HG02588 (cell line): Measurements from ENCODE around the gene SYTL1.

ENCODE experiments used
- ATAC-seq: cut with Tn5 transposase; IDR thresholded peaks from one replicate; pipeline ENCODE4 v1.9.1; 2021; ENCODE audit warnings: mild to moderate bottlenecking, moderate library complexity; ENCODE audit not compliant: unreplicated experiment

Gene SYTL1

DNA sequence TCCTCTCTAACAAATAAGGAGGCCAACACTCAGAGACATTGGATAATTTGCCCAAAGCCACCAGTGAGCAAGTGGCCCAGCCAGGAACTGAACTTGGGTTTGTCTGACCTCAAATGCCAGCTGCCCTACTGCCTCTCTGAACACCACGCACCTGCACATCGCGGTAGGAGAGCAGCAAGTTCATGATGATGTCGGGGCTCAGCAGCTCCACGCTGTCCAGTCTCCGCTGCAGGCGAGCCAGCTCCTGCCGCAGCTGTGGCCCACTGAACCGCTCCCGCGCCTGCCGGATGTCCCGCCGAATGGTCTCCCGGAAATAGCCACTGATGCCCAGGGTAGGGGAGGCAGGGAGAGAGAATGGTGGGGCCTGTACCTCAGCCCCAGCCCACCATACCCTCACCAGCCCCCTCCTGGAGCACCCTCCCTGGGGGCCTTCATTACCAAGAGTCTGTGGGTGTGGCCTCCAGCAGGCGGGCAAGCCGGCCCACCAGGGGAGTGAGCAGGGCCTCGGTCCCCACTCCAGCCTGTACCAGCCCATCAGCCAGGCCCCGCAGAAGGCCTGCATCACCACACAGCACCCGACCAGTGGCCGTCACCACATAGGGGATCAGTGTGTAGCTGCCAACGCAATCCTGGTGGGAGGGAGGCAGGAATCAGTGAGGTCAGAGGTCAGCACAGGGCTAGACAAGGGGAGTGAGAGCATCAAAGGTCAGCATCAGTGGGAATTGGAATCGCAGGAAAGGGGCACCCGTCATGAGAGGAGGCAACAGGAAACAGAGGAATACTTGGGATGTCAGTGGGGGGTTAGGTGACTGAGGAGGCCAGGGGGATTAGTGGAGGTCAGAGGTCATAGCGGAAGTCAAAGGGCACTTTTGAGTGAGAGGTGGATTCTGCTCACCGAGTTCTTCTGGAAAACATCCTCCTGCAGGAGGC is 22.2 kb downstream of the SYTL1 start:
- ATAC-seq: no peak

DNA sequence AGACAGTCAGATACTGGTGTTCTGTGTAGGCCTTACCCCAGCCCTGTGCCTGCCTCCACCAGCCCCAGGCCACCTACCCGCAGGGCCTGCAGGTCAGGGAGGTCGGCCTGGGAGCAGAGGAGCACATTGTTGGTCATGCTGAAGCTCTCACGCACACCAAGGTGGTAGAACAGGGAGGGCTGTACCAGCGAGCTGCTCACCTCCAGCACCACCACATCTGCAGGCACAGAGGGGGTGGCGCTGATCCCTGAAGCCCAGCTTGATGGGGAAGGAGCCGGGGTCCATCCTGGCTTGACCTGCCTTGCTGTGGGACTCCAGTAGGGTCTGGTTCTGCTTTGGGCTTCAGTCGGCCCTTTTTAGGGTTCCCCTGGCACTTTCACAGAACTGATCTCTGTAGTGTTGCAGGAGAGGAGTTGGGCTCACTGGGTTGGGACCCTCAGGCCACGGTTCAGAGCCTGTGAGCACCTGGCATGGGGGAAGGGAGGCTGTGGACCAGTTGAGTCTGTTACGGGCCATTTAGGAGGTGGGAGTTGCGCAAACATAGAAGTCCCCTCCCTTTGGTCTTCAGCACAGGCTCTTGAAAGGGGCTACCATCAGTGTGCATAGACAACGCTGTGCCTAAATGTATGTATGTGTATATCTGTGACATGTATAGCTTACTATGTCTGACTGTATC is 23.0 kb downstream of the SYTL1 start:
- no peak for ATAC-seq

DNA sequence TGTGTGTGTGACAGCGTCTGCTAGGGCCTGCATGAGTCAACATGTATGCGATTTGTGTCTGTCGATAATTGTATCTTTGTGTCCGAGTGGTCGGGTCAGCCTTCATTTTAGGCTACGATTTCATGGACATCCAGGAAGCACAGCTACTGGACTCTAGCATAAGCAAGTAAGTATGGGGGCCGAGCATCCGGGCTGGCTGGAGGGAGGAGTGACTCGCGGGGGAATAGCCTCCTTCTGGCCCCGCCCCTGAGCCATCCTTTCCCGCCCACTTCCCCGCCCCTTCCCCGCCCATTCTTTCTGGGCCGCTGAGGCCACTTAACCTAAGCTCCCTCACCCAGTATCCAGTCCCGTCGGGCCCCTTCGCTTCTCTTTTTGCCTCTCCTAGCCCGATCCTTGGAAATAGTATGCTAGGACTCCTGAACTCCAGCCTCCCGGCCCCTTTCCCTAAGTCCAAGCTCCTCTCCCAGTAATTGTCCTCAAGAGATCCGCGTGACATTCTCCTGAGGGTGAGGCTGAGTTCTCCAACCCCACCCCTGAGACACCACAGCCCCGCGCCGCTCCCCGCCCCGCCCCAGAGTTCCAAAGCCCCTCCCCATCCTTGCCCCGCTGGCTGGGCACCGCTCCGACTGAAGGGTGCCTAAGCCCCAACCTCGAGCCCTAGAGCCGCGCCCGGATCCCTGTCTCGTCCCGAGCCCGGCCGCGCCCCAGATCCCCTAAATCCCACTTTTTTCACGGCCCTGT is 23.7 kb downstream of the SYTL1 start:
- ATAC-seq: no peak

DNA sequence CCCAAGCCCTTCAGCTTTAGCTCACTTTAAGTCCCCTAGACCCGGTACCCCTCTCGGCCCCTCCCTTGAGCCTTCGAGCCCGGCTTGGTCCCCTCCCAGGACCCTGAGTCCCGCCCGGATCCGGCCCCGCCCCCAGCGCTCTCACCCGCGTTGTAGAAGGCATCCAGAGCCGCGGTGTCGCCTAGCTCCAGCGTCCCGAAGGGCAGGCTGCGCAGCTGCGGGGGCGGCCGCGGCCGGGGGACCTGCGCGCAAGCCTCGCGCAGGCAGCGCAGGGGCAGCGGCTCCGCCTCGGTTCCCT is 24.2 kb downstream of the SYTL1 start:
- ATAC-seq: no peak

DNA sequence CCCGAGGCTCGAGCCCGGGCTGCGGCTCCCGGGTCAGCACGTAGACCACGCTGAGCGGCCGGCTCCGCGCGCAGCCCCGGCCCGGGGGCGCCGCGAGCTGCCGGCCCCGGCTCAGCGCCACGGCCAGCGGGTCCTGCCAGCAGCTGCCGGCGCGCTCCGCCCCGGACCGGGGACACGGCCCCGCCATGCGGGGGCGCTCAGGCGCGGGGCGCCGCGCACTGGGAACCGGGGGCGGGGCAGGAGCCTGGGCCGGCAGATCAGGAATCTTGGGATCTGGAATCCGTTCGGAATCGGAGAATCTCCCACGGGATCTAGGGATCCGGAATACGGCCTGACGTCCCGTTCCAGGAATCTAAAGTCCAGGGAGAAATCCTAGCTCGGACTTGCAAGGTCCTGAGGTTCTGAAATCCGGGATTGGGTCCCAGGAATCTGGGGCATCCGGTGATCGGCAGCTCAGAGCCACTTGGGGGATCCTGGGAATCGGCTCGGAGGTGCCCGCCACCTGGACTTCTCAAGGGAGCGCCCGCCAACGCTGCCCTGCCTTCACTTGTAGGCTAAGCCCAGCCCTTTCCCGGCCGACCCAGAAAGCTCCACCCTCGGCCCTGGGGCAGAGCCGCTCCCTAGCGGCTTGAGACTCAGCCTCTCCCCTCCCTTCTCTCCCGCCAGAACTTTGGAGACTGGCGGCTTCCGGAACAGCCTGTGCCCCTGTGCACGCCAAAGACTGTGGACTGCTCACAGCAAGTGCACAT is 24.8 kb downstream of the SYTL1 start, which contains the start of gene MAP3K6:
Gene MAP3K6 (minus strand): TSS at position 551 of the 749 bp plus-strand sequence. CDS start 364 bp downstream, at position 187.
- ATAC-seq: no peak

DNA sequence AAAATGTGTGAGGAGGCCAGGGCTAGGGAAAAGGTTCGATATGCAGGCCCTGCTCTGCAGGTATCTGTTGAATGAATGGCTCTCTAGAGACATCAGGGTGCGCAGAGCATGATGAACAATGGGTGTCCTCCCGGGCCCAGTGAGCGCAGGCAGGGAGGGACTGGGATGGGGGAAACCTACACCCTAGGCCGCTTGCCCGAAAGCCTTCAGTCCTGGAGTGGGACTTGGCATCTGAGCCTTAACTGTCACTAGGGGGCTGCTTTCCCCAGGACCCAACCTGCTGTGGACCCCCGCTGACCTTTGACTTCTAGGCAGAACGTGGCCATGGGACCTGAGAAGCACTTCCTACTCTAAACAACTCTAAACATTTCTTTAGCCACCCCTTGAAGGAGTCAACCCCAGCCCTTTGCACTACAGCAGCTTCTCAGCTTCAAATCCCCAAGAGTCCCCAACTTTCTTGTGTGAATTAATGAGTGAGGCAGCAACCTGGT is 25.4 kb downstream of the SYTL1 start:
- no peak for ATAC-seq

DNA sequence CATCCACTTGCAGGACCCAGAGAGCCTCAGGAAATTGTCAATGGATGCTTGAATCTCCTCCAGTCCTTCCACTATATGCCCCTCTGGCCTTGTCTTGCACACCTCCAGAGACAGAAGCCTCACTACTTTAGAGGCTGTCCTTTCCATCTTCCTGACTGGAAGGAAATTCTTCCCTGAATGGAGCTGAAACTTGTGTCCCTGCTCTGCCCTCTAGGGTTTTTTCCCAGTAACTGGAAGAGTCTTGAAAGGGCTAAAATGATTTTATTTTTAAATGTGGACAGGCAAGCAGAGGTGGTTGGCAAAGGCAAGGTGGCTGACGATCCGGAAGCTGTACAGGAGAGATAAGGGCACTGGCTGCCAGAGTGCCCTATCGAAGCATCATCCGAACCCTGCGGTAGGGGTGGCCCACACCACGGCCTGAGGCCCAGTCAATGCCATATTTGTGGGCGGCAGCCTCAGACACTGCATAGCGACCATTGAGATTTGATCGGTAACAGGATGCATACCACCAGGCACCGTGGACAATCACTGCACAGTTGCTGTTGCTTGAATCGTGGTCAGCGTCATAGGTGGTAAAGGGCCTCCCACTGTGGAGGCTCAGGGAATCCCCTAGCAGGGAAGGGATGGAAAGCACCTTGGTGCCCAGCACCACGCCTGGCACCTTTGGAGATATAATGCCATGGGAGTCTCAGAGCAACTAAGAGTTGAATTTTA is 27.2 kb downstream of the SYTL1 start:
- ATAC-seq: no peak

DNA sequence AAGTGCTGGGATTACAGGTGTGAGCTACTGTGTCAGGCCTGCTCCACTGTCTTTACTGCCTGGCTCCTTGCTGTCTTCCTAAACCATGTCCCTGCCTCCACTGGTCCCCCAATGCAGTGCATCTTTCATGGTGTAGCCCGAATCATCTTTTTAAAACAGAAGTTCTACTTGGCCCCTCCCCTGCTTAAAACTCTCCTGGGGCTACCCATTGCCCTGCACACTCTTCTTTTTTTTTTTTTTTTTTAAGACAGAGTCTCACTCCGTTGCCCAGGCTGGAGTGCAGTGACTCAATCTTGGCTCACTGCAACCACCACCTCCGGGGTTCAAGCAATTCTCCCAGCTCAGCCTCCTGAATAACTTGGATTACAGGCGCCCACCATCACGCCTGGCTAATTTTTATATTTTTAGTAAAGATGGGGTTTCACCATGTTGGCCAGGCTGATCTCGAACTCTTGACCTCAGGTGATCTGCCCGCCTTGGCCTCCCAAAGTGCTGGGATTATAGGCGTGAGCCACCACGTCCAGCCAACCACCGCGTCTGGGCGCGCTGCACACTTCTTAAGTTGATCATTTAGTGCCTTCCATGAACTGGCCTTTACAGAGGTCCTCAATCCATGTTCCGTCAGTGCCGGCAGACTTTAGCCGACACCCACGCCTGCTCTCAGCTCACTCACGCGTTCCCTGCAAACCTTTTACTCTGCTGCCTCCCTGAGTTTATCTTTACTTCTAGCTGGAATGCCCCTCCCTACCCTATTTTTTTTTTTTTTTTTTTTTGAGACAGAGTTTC is 30.4 kb downstream of the SYTL1 start:
- no peak for ATAC-seq

DNA sequence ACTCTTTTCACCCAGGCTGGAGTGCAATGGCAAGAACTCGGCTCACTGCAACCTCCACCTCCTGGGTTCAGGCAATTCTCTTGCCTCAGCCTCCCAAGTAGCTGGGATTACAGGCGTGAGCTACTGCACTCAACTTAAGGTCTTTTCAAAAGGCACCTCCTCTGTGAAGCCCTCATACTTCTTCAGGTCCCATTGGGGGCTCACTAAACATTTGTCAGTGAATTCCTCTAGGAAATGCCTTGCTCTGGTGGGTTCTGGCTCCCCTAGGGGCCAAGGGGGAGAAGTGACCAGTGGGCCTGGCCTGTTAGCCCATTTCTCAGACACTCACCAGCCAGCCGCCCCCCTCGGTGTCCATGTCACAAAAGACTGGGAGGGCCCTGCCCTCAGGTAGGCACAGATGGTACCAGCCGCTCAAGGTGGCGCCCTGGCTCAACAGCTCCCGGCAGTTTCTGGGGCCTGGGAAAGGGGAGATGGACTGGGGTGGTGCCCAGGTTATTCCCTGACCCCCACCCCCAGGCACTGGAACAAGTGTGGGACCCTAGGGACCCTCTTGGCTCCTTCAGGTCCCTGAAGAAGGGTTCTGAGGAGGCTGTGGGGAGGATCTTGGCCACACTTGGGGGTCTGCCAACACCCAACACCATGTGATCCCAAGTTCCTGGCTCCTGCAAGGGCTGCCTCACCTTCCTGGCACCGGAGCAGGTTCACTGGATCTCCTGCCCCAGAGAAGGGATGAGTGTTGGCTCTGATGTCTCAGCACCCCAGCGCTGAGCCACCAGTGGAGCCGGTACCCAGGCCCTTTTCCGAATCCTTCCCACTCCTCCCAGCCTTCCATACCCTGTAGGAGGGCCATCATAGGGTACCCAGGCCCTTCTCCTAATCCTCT is 31.2 kb downstream of the SYTL1 start:
- no peak for ATAC-seq

DNA sequence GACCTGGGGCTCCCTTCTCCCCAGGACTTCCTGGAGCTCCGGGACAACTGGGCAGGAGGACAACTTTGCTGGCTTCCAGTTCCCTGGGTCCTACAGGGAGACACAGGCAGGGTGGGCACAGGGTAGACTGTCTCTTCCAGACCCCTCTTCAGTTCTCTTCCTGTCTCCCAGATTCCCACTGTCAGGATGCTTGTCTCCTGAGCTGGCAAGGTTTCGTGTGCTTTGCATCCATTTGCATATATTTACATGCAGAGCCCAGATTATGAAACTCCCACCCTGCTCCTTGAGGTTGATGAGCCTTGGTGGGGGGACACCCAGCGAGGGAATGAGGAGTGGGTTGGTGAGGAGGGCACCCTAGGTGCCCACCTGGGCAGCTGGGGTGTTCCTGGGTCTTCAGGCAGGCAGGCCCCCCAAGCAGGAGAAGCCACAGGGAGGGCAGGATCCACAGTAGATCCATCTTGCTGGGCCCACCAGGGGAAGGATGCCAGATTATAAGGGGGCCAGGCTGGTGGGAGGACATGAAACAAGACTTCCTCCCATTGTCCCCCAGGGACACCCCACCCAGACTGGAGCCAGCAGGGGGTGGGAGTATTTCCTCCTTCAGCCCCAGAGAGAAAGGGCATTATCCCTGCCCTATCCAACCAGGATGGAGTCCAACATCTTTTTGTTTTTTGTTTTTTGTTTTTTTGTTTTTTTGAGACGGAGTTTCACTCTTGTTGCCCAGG is 32.7 kb downstream of the SYTL1 start, which contains the start of gene FCN3:
Gene FCN3 (minus strand): TSS at position 463 of the 725 bp plus-strand sequence. CDS start 6 bp downstream, at position 457.
- no peak for ATAC-seq

DNA sequence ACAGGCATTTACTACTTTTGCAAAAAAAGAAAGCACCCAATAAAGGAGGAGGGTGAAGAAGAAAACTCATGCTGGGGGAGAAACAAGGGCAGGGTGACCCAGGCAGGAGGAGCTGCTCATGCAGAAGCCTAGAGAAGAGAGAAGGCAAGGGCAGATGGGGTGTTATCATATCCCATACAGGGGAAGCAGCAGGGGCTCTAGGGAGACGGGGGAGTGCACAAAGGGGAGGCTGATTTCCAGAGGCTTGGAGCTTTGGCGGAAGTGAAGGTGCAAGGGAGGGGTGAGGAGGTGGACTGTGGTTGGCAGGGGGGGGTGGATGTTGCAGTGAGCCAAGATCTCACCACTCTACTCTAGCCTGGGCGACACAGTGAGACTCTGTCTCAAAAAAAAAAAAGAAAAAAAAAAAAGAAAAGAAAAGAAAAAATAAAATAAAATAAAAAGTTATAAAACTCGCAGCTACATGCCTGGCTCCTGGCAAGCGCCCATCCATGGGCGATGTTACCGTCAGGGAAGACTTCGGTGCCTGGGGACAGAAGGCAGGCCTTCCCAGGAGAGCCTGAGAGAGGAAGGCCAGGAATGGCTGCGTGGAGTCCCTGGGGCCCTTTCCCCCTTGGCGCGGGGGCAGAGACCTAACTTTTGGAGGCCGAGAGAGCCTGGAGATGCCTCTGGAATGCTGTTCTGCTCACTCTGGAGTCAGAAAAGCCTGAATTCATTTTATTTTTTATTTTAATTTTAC is 36.1 kb downstream of the SYTL1 start:
- ATAC-seq: no peak

DNA sequence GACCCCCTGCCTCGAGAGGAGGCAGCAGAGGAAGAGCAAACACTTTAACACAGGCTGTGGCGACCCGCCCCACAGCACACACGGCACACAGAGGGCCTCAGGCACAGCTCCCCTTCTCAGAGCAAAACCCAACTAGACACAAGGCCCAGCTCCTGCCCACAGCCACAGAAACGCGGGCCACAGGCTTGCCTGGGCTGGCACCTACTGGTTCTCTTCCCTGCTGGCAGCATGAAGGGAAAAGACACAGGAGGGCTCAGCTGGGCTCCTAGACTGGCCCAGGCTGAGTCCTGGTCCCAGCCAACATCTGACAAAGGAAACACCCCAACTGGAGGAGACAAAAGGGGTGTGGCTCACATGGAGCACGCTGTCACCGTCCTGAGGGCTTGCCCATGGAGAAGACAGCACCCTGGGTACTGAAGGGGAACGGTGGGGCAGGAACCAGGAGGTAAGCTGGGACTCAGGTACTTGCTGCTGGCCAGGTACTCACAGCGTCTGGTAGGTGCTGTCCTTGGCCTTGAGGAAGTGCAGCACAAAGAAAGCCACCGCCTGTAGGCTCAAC is 37.8 kb downstream of the SYTL1 start:
- ATAC-seq: no peak

DNA sequence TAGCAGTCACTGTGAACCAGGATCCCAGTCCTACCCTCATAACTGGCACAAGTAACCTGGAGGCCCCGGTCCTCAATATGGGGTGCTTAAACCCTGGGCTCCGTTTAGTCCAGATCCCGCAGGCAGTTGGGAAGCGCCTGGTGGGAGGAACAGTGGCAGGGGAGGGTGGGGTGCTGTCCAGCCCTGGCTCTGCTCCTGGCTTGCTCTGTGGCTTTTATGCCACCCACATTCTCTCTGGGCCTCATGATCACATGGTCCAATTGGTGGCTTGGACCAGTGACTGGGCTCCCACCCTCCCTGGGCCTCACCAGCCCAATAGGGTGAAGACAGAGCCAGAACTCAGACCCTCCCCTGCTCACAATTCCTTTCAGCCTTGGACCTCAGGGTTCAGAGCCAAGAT is 38.4 kb downstream of the SYTL1 start:
- ATAC-seq: no peak

DNA sequence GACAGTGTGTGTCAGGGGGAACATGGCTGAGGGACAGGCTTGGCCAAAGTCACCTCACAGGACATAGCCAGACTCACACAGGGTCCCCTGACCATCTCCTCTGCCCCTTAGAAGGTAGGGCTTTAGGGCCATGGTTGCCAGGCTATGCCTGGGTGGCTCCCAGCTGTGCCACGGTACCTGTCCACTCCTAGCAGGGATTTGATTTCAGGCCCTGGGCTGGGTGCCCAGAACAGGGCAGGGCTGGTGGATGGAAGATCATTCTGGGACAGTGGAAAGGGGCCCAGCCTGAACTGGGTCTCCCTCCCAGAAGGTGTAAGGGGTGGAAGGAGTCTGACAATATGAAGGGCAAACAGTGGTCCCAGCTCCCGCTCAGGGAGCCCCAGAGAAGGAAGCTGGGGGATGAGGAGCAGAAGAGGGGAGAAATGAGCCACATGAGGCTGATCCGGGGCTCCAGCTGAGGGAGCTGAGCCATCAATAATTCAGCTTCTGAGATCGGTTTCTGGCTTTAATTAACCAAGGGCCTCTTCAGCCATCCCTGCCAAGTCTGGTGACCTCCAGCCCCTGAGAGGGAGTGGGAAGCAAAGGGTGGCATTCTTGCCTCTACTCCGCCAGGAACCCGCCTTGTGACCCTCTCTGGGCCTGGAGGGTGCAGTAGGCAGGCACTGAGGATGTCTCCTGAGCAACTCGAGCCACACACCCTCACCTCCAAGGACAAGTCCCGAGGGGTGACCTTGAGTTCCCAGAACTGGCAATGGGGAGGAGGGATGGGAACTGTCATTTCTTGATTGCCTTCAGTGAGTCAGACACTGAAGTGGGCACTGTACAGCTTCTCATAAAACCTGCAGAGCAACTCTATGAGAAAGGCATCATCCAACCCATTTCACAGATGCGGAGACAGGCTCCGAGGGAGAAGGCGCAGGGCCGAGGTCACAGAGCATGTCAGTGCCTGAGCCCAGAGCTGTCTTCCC is 39.2 kb downstream of the SYTL1 start:
- ATAC-seq: no peak

DNA sequence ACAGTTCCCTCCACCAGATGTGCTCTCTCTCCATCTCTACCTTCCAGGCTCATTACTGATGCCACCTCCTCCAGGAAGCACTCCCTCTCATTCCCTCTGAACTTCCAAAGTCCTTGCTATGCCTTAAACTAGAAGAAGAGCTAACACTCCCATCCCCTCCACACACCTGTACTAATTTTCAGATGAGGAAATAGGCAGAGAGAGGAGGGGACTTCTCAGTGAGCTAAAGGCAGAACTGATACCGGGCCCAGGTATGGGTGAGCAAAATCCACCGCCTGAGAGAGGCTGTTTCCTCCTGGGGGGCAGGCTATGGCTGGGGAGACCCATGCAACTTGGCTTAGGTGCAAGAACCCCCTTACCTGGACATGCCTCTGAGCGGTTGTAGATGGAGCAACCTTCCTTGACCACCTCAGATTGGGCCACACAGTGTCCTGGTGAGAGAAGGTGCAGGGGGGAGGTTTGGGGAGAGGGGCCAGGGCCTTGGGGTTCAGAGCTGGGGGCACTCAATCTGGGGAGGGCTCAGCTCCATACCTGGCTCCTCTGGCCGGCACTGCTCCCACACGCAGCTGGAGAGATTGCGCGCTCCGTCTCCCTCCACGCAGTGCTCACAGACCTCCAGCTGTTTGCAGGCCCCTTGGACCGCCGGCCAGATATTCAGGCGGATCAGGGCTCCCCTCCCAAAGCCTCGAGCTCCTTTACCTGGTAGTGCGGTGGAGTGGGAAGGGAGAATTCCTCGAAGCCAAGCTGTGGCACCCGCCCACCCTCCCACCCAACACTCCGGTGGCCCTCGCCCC is 40.3 kb downstream of the SYTL1 start:
- no peak for ATAC-seq
